ENCODE measurements around the gene HELB.

DNA sequence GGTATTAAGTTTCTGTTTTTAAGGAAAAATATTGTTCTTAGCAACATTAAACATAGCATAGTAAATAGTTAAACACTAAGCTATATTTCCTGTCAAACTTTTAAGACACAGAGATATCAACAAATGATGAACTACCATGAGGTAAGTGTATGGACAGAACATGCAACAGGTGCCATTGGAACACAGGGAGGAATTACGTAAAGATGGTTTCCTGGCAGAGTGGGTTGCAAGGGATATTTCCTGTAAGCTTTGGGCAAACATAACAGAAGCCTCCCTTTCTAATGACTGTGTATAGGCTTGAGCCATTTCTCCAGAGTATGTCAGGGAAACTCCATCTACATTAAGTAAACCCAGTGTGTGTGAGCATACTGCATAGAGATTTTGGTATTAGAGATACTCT is 31.7 kb upstream of the HELB start:
- TF ChIP-seq, protein P1, sequence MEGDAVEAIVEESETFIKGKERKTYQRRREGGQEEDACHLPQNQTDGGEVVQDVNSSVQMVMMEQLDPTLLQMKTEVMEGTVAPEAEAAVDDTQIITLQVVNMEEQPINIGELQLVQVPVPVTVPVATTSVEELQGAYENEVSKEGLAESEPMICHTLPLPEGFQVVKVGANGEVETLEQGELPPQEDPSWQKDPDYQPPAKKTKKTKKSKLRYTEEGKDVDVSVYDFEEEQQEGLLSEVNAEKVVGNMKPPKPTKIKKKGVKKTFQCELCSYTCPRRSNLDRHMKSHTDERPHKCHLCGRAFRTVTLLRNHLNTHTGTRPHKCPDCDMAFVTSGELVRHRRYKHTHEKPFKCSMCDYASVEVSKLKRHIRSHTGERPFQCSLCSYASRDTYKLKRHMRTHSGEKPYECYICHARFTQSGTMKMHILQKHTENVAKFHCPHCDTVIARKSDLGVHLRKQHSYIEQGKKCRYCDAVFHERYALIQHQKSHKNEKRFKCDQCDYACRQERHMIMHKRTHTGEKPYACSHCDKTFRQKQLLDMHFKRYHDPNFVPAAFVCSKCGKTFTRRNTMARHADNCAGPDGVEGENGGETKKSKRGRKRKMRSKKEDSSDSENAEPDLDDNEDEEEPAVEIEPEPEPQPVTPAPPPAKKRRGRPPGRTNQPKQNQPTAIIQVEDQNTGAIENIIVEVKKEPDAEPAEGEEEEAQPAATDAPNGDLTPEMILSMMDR (IDR thresholded peaks at IDR 0.05; ENCODE audit: insufficient read depth, low read depth, low read length) = no peak
- TF ChIP-seq EZH2 (IDR thresholded peaks at IDR 0.05; ENCODE audit: insufficient read depth, low read length) = no peak
